Upper lobe of left lung (tissue), 6 donors: ENCODE data around the gene PRKCE. TPM values are rescaled to one million over a fixed set of nuclear protein-coding genes. Genes with fewer than 3 reads are reported as not detected.

ENCODE experiments used
- ATAC-seq, 2 donors: fragments of 200-7000 bp; cut with Tn5 transposase; one replicate each; pipeline ENCODE4 v1.9.1; 2022; ENCODE audit warnings: mild to moderate bottlenecking in 2 of 2, moderate library complexity in 2 of 2; ENCODE audit not compliant: low FRiP score in 2 of 2
- DNase-seq, 2 donors: peaks; one replicate each; pipeline ENCODE4 v3.0.0-alpha.2; 2019 to 2020
- H3K27ac ChIP-seq, 4 donors: fragments of 200-600 bp; sonication (generic); one replicate each; pipeline ENCODE4 v1.5.1; 2016 to 2019
- H3K27me3 ChIP-seq, 4 donors: fragments of 200-600 bp; sonication (generic); one replicate each; pipeline ENCODE4 v1.5.1; 2017 to 2019
- H3K36me3 ChIP-seq, 4 donors: fragments of 200-600 bp; sonication (generic); one replicate each; pipeline ENCODE4 v1.5.1; 2016 to 2019
- H3K4me1 ChIP-seq, 4 donors: fragments of 200-600 bp; sonication (generic); one replicate each; pipeline ENCODE4 v1.5.1; 2018 to 2019
- H3K4me3 ChIP-seq, 4 donors: fragments of 200-600 bp; sonication (generic); one replicate each; pipeline ENCODE4 v1.5.1; 2017 to 2019; ENCODE audit warnings: mild to moderate bottlenecking in 2 of 4, moderate library complexity in 1 of 4
- H3K9me3 ChIP-seq, 4 donors: fragments of 200-600 bp; sonication (generic); one replicate each; pipeline ENCODE4 v1.5.1; 2018 to 2019
- CTCF ChIP-seq, 6 experiments: fragments of 450-650 bp in 4 of 6; fragments of 200-600 bp in 2 of 6; sonication (generic) in 2 of 6; IDR thresholded peaks; one replicate each; pipeline ENCODE4 v1.5.1; 2016 to 2019; ENCODE audit warnings: antibody characterized with exemption in 6 of 6
- EP300 ChIP-seq, 4 donors: sonication (generic); formaldehyde crosslinking; IDR thresholded peaks; one replicate each; pipeline ENCODE4 v1.5.1; 2017; ENCODE audit warnings: antibody characterized with exemption in 4 of 4, control low read depth in 2 of 4
- POLR2A ChIP-seq, 4 donors: fragments of 450-650 bp; IDR thresholded peaks; one replicate each; pipeline ENCODE4 v1.5.1; 2016 to 2017; ENCODE audit warnings: antibody characterized with exemption in 4 of 4, mild to moderate bottlenecking in 2 of 4
- POLR2AphosphoS5 ChIP-seq, 2 donors: sonication (generic); formaldehyde crosslinking; IDR thresholded peaks; one replicate each; pipeline ENCODE4 v1.5.1; 2017; ENCODE audit warnings: antibody characterized with exemption in 2 of 2
- WGBS, 2 donors: methylation state at CpG; one replicate each; pipeline ENCODE4 v1.1.5; 2017 to 2018; 5-methylcytosine and 5-hydroxymethylcytosine counted together
- total RNA-seq, 6 donors: library from RNA; depleted of rRNA in 4 of 6; stranded (reverse); fragments of >200 nt in 4 of 6; gene quantifications; one replicate each; pipeline versions ENCODE4 v1.1.0 to v1.2.1, GENCODE V29; 2016 to 2021
- donor health status: DM: no; HTN: no; CAD: no; lungs with moderate emphysema.
- donor health status: DM: no; HTN: yes; CAD: no; lungs with severe emphysema.

PRKCE gene
- total RNA-seq, 6 donors from 2014 or later, result 54.9 to 124 (median 75.6) TPM

GRCh38 chr2:45885171-45885621, 233.7 kb downstream of the PRKCE start:
- ATAC-seq (peak in 1 of 2 donors; percentile 61), DNase-seq (no peak)
- peak overlapping the region; percentile 50 to 74 (median 64) for H3K27ac ChIP-seq
- TF ChIP-seq CTCF (IDR thresholded peaks at IDR 0.05), result no peak
- peak in 1 of 4 donors; percentile 6 for TF ChIP-seq POLR2A (IDR thresholded peaks at IDR 0.05)
- H3K4me3 ChIP-seq, result no peak overlapping the region
- no peaks in the 10 kb centered on the region for H3K36me3 ChIP-seq
- peaks cover 63 to 73% (median 66%) of the 10 kb centered on the region in 4 donors for H3K4me1 ChIP-seq
- H3K27me3 ChIP-seq, result no peaks in the 10 kb centered on the region
- no peaks in the 10 kb centered on the region for H3K9me3 ChIP-seq
- WGBS, 2 donors, result 21 to 41% methylated on average over 2 of the region's 2 CpGs

GRCh38 chr2:45886171-45886663, 234.7 kb downstream of the PRKCE start:
- Histone ChIP-seq H3K36me3 (no peaks in the 10 kb centered on the region), H3K4me3 (no peak overlapping the region), H3K9me3 (no peaks in the 10 kb centered on the region), H3K4me1 (peaks cover 73 to 83% (median 76%) of the 10 kb centered on the region in 4 donors), H3K27ac (peak overlapping the region; percentile 56 to 74 (median 64)), H3K27me3 (no peaks in the 10 kb centered on the region)
- DNase-seq (no peak), ATAC-seq (no peak)
- 28 to 56% methylated on average over 3 of the region's 3 CpGs for WGBS, 2 donors
- TF ChIP-seq EP300 (IDR thresholded peaks at IDR 0.05), result no peak
- no peak for TF ChIP-seq CTCF (IDR thresholded peaks at IDR 0.05)
- TF ChIP-seq POLR2A (IDR thresholded peaks at IDR 0.05), result no peak
- TF ChIP-seq POLR2AphosphoS5 (IDR thresholded peaks at IDR 0.05), result no peak

GRCh38 chr2:45888167-45888566, 236.7 kb downstream of the PRKCE start:
- peak; percentile 57 to 63 for ATAC-seq
- Histone ChIP-seq H3K4me3 (no peak overlapping the region), H3K4me1 (peaks cover 91 to 97% (median 92%) of the 10 kb centered on the region in 4 donors), H3K27ac (peak overlapping the region; percentile 74 to 82 (median 78)), H3K36me3 (no peaks in the 10 kb centered on the region), H3K9me3 (no peaks in the 10 kb centered on the region), H3K27me3 (no peaks in the 10 kb centered on the region)
- DNase-seq, result peak in 1 of 2 donors; percentile 50
- 43 to 50% methylated on average over 3 of the region's 3 CpGs for WGBS, 2 donors
- peak in 1 of 4 donors; percentile 62 for TF ChIP-seq EP300 (IDR thresholded peaks at IDR 0.05)
- TF ChIP-seq CTCF (IDR thresholded peaks at IDR 0.05), result no peak

GRCh38 chr2:45888641-45889040, 237.2 kb downstream of the PRKCE start:
- Histone ChIP-seq H3K36me3 (no peaks in the 10 kb centered on the region), H3K4me3 (no peak overlapping the region), H3K27ac (peak overlapping the region; percentile 74 to 82 (median 78)), H3K9me3 (no peaks in the 10 kb centered on the region), H3K4me1 (peaks cover 88 to 97% (median 90%) of the 10 kb centered on the region in 4 donors), H3K27me3 (no peaks in the 10 kb centered on the region)
- ATAC-seq (no peak), DNase-seq (no peak)
- no peak for TF ChIP-seq EP300 (IDR thresholded peaks at IDR 0.05)
- 69 to 76% methylated on average over 4 of the region's 4 CpGs for WGBS, 2 donors

- Histone ChIP-seq H3K27ac (peak overlapping the region; percentile 74 to 82 (median 78)), H3K4me3 (no peak overlapping the region), H3K4me1 (peaks cover 87 to 97% (median 89%) of the 10 kb centered on the region in 4 donors), H3K9me3 (no peaks in the 10 kb centered on the region), H3K27me3 (no peaks in the 10 kb centered on the region), H3K36me3 (no peaks in the 10 kb centered on the region)
- WGBS, 2 donors, result 39 to 41% methylated on average over 8 of the region's 8 CpGs
- ATAC-seq (peak in 1 of 2 donors; percentile 48), DNase-seq (peak in 1 of 2 donors; percentile 84)
- TF ChIP-seq CTCF (IDR thresholded peaks at IDR 0.05), result peak in 5 of 6 experiments; percentile 26 to 43 (median 41)
- TF ChIP-seq EP300 (IDR thresholded peaks at IDR 0.05), result no peak
- peak in 1 of 2 donors; percentile 11 for TF ChIP-seq POLR2AphosphoS5 (IDR thresholded peaks at IDR 0.05)
These were observed 237.6 kb downstream of the PRKCE start for GRCh38 chr2:45889053-45889452.
